Smooth muscle cell (in vitro differentiated cells): Measurements from ENCODE around the gene LOXL1. TPM values are rescaled to one million over a fixed set of nuclear protein-coding genes. Genes with fewer than 3 reads are reported as not detected.

Experiments used
- DNase-seq: peaks from one replicate; lab custom pipeline; 2025; ENCODE audit not compliant: unreplicated experiment; lab: John Stamatoyannopoulos, UW
- H2AFZ ChIP-seq: fragments of 200-600 bp; sonication (generic); 2 replicates; pipeline ENCODE4 v1.6.0; 2016; ENCODE audit warnings: antibody characterized with exemption, low read depth, mild to moderate bottlenecking
- H3F3A ChIP-seq: fragments of 200-600 bp; sonication (generic); 2 replicates; pipeline ENCODE4 v1.6.0; 2017; ENCODE audit warnings: antibody characterized with exemption, low read depth
- H3K27ac ChIP-seq: fragments of 200-600 bp; sonication (generic); 2 replicates; pipeline ENCODE4 v1.5.1; 2016; ENCODE audit warnings: low read depth, mild to moderate bottlenecking
- H3K27me3 ChIP-seq: fragments of 200-600 bp; sonication (generic); 2 replicates; pipeline ENCODE4 v1.6.1; 2016; ENCODE audit warnings: low read depth, mild to moderate bottlenecking
- H3K36me3 ChIP-seq: fragments of 200-600 bp; sonication (generic); 2 replicates; pipeline ENCODE4 v1.5.1; 2016; ENCODE audit warnings: low read depth
- H3K4me1 ChIP-seq: fragments of 200-600 bp; sonication (generic); 2 replicates; pipeline ENCODE4 v1.5.1; 2016; ENCODE audit warnings: low read depth
- H3K4me2 ChIP-seq: fragments of 200-600 bp; sonication (generic); 2 replicates; pipeline ENCODE4 v1.6.0; 2016; ENCODE audit warnings: mild to moderate bottlenecking
- H3K4me3 ChIP-seq: fragments of 200-600 bp; sonication (generic); 2 replicates; pipeline ENCODE4 v1.5.1; 2016; ENCODE audit warnings: mild to moderate bottlenecking
- H3K79me2 ChIP-seq: fragments of 200-600 bp; sonication (generic); 2 replicates; pipeline ENCODE4 v1.6.0; 2016; ENCODE audit warnings: low read depth, mild to moderate bottlenecking
- H3K9ac ChIP-seq: fragments of 200-600 bp; sonication (generic); 2 replicates; pipeline ENCODE4 v1.6.0; 2016; ENCODE audit warnings: low read depth
- H3K9me3 ChIP-seq: fragments of 200-600 bp; sonication (generic); replicated peaks from 2 replicates; pipeline ENCODE4 v1.5.1; 2016; ENCODE audit warnings: low read depth
- H4K20me1 ChIP-seq: fragments of 200-600 bp; sonication (generic); 2 replicates; pipeline ENCODE4 v1.6.0; 2016; ENCODE audit warnings: low read depth
- CTCF ChIP-seq: fragments of 200-600 bp; sonication (generic); IDR thresholded peaks from 2 replicates; pipeline ENCODE4 v1.5.1; 2017; ENCODE audit warnings: borderline replicate concordance, mild to moderate bottlenecking, antibody characterized with exemption; ENCODE audit not compliant: insufficient read depth, poor library complexity, severe bottlenecking
- WGBS: methylation state at CpG from one replicate; pipeline ENCODE4 v1.1.7; 2016; ENCODE audit warnings: low lambda C conversion rate; 5-methylcytosine and 5-hydroxymethylcytosine counted together
- polyA plus RNA-seq: library from polyadenylated mRNA; unstranded; fragments of >200 nt; fragmentation: Nextera tagmentation; extraction: Ambion mirVana; gene quantifications from 2 replicates; pipeline ENCODE4 v1.2.1, GENCODE V29; 2016
- total RNA-seq: library from RNA; depleted of rRNA; stranded (reverse); fragments of >200 nt; gene quantifications from 2 replicates; pipeline ENCODE4 v1.2.3, GENCODE V29; 2014

Gene LOXL1
- total and polyA plus RNA-seq, 2 experiments from 2014 or later: 252 to 899 TPM

- H4K20me1 ChIP-seq: peaks cover 70% of the 10 kb centered on the region
- WGBS: 39% methylated on average over 6 of the region's 6 CpGs
- peaks cover 33% of the 10 kb centered on the region for H3K4me1 ChIP-seq
- DNase-seq: no peak
- H3K9me3 ChIP-seq: no peaks in the 10 kb centered on the region
- H3K36me3 ChIP-seq: no peaks in the 10 kb centered on the region
- H3K27ac ChIP-seq: peak overlapping the region; percentile 44
- H3K27me3 ChIP-seq: no peaks in the 10 kb centered on the region
- H2AFZ ChIP-seq: no peak overlapping the region
- peak overlapping the region; percentile 33 for H3K4me2 ChIP-seq
- no peak overlapping the region for H3K9ac ChIP-seq
- H3K4me3 ChIP-seq: no peak overlapping the region
- TF ChIP-seq CTCF: no peak
- H3K79me2 ChIP-seq: peaks cover 85% of the 10 kb centered on the region
- no peaks in the 10 kb centered on the region for H3F3A ChIP-seq
Measured at GRCh38 chr15:73932381-73933191, 6.3 kb downstream of the LOXL1 start.

GRCh38 chr15:73934281-73934680 is 8.0 kb downstream of the LOXL1 start:
- Histone ChIP-seq H3K36me3 (no peaks in the 10 kb centered on the region), H2AFZ (no peak overlapping the region), H3K27ac (peak overlapping the region; percentile 37), H3F3A (peaks cover 7% of the 10 kb centered on the region), H3K4me2 (peak overlapping the region; percentile 60), H3K27me3 (no peaks in the 10 kb centered on the region), H3K79me2 (peaks cover 74% of the 10 kb centered on the region), H3K4me3 (no peak overlapping the region), H4K20me1 (peaks cover 53% of the 10 kb centered on the region), H3K4me1 (peaks cover 24% of the 10 kb centered on the region), H3K9ac (no peak overlapping the region), H3K9me3 (no peaks in the 10 kb centered on the region)
- DNase-seq: no peak
- WGBS: 83% methylated on average over 7 of the region's 7 CpGs
- TF ChIP-seq CTCF: no peak

GRCh38 chr15:73935547-73935946 is 9.3 kb downstream of the LOXL1 start:
- H3K27ac ChIP-seq: peak overlapping the region; percentile 37
- H3K27me3 ChIP-seq: no peaks in the 10 kb centered on the region
- H3K9ac ChIP-seq: no peak overlapping the region
- peaks cover 70% of the 10 kb centered on the region for H3K79me2 ChIP-seq
- H3K4me1 ChIP-seq: peaks cover 37% of the 10 kb centered on the region
- 54% methylated on average over 2 of the region's 4 CpGs for WGBS
- H3K4me2 ChIP-seq: peak overlapping the region; percentile 60
- no peak for TF ChIP-seq CTCF
- DNase-seq: no peak
- no peaks in the 10 kb centered on the region for H3K9me3 ChIP-seq
- peaks cover 43% of the 10 kb centered on the region for H4K20me1 ChIP-seq
- peaks cover 17% of the 10 kb centered on the region for H3F3A ChIP-seq
- H3K36me3 ChIP-seq: no peaks in the 10 kb centered on the region
- no peak overlapping the region for H2AFZ ChIP-seq
- H3K4me3 ChIP-seq: no peak overlapping the region

- Histone ChIP-seq H3K27ac (peak overlapping the region; percentile 3), H3K36me3 (no peaks in the 10 kb centered on the region), H3K27me3 (no peaks in the 10 kb centered on the region), H2AFZ (no peak overlapping the region), H3K4me1 (peaks cover 42% of the 10 kb centered on the region), H3K79me2 (peaks cover 64% of the 10 kb centered on the region), H3K9me3 (no peaks in the 10 kb centered on the region), H3K4me2 (peak overlapping the region; percentile 41), H3F3A (peaks cover 21% of the 10 kb centered on the region), H4K20me1 (peaks cover 37% of the 10 kb centered on the region), H3K4me3 (no peak overlapping the region), H3K9ac (no peak overlapping the region)
- TF ChIP-seq CTCF: no peak
- no peak for DNase-seq
- WGBS: 29% methylated on average over 5 of the region's 5 CpGs
Measured at GRCh38 chr15:73936181-73936580, 9.9 kb downstream of the LOXL1 start.
